GM23338 (cell line): ENCODE measurements around the gene DLG2.

ENCODE experiments used
- CREB1 ChIP-seq: fragments of 250-450 bp; sonication (Bioruptor Pico); IDR thresholded peaks from 2 replicates; pipeline ENCODE4 v1.5.0; 2020; ENCODE audit warnings: low read depth, mild to moderate bottlenecking, moderate library complexity
- CTCF ChIP-seq, 2 experiments: fragments of 200-600 bp in 1 of 2; sonication (generic) in 1 of 2; conservative IDR thresholded peaks; 2 replicates each; pipeline versions ENCODE4 v1.5.1 to v1.6.1; 2016 to 2017; ENCODE audit warnings: antibody characterized with exemption in 2 of 2, low read depth in 2 of 2, mild to moderate bottlenecking in 2 of 2, moderate library complexity in 1 of 2
- EZH2 ChIP-seq: fragments of 200-600 bp; sonication (generic); IDR thresholded peaks from one replicate; pipeline ENCODE4 v1.8.0; 2017; ENCODE audit warnings: antibody characterized with exemption, mild to moderate bottlenecking, low read depth; ENCODE audit not compliant: unreplicated experiment
- EZH2phosphoT487 ChIP-seq: fragments of 200-600 bp; sonication (generic); IDR thresholded peaks from one replicate; pipeline ENCODE4 v1.8.1; 2018; ENCODE audit warnings: antibody characterized with exemption; ENCODE audit not compliant: unreplicated experiment
- JUNB ChIP-seq: IDR thresholded peaks from one replicate; pipeline ENCODE4 v1.6.1; 2016; ENCODE audit warnings: antibody characterized with exemption; ENCODE audit not compliant: unreplicated experiment
- NANOG ChIP-seq: IDR thresholded peaks from 2 replicates; pipeline ENCODE4 v1.6.1; 2016; ENCODE audit warnings: antibody characterized with exemption, borderline replicate concordance
- POLR2AphosphoS5 ChIP-seq: IDR thresholded peaks from 2 replicates; pipeline ENCODE4 v1.6.1; 2016; ENCODE audit warnings: antibody characterized with exemption, low read depth
- REST ChIP-seq: IDR thresholded peaks from one replicate; pipeline ENCODE4 v1.6.1; 2018; ENCODE audit warnings: antibody characterized with exemption; ENCODE audit not compliant: unreplicated experiment
- STAT1 ChIP-seq: IDR thresholded peaks from one replicate; pipeline ENCODE4 v1.6.1; 2016; ENCODE audit warnings: antibody characterized with exemption; ENCODE audit not compliant: unreplicated experiment

DNA sequence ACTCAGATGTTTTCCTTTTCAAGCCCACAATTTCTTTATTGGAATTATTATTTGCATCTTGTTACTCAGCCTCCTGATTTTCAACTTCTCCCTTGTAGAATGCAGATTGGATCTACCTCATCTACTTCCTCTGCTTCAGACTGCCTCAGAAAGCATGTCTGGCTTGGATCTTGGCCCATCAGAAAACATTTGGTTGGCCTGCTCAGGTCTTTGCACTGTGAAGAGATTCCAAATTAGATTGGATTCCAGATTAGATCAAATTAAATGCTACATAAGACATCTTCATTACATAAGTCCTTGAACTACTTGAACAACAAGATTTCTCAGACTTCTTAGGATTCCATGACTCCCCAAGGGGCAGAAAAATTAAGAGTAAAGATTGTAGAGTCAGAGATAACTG, 358.0 kb downstream of the DLG2 start:
- no peak for TF ChIP-seq POLR2AphosphoS5
- no peak for TF ChIP-seq EZH2
- no peak for TF ChIP-seq EZH2phosphoT487
- no peak for TF ChIP-seq CTCF (conservative IDR thresholded peaks at IDR 0.05; ENCODE audit: low read depth in 2 of 2)
- no peak for TF ChIP-seq REST
- no peak for TF ChIP-seq CREB1 (CRISPR knock-in tag)
- TF ChIP-seq JUNB = no peak
- TF ChIP-seq NANOG = no peak
- no peak for TF ChIP-seq STAT1
